HEK293 (cell line): ENCODE measurements around the gene TGM5.
A peak's percentile ranks its signal among the peaks of the same experiment; 100 is the strongest.

Experiments used
- CTCF ChIA-PET: fragments of 350-600 bp; formaldehyde crosslinking; extraction: SDS; loops from one replicate; lab custom pipeline; 2021; ENCODE audit warnings: antibody characterized with exemption; lab: Yijun Ruan, JAX
- POLR2A ChIA-PET: fragments of 300-600 bp; formaldehyde crosslinking; extraction: SDS; loops from one replicate; lab custom pipeline; 2020; ENCODE audit warnings: antibody characterized with exemption, inconsistent platforms; lab: Yijun Ruan, JAX
- H3K27ac ChIP-seq: fragments of 200-500 bp; sonication (Bioruptor generic); 2 replicates; pipeline ENCODE4 v1.5.1; 2014; ENCODE audit warnings: low read depth, low read length, control low read depth, inconsistent platforms; ENCODE audit errors: extremely low read depth
- H3K36me3 ChIP-seq, 2 experiments: fragments of 200-500 bp in 1 of 2; sonication (Bioruptor generic) in 1 of 2; 1 replicate in 1 of 2; 2 replicates in 1 of 2; pipeline ENCODE4 v1.5.1; 2014 to 2017; ENCODE audit warnings: inconsistent platforms in 2 of 2, low read length in 2 of 2; ENCODE audit not compliant: control insufficient read depth in 2 of 2, insufficient read depth in 1 of 2
- H3K4me1 ChIP-seq: fragments of 200-500 bp; sonication (Bioruptor generic); 2 replicates; pipeline ENCODE4 v1.5.1; 2014; ENCODE audit warnings: mild to moderate bottlenecking, low read length, inconsistent platforms; ENCODE audit not compliant: control insufficient read depth, insufficient read depth
- H3K4me3 ChIP-seq: 2 replicates; pipeline ENCODE4 v1.5.1; 2011; ENCODE audit warnings: low read depth, mild to moderate bottlenecking, control low read depth, low read length, moderate library complexity
- H3K9me3 ChIP-seq: fragments of 200-500 bp; sonication (Bioruptor generic); 2 replicates; pipeline ENCODE4 v1.5.1; 2014; ENCODE audit warnings: low read depth, low read length, inconsistent platforms; ENCODE audit not compliant: control insufficient read depth, insufficient read depth
- EGR2 ChIP-seq: fragments of 450-650 bp; formaldehyde crosslinking; IDR thresholded peaks from 2 replicates; pipeline ENCODE4 v1.5.1; 2016; ENCODE audit warnings: low read depth, missing biosample characterization, missing genetic modification characterization
- KLF10 ChIP-seq: fragments of 450-650 bp; IDR thresholded peaks from 2 replicates; pipeline ENCODE4 v1.5.1; 2018; ENCODE audit warnings: missing biosample characterization, mild to moderate bottlenecking, missing genetic modification characterization
- WT1 ChIP-seq: fragments of 450-650 bp; formaldehyde crosslinking; IDR thresholded peaks from 2 replicates; pipeline ENCODE4 v1.5.1; 2016; ENCODE audit warnings: missing biosample characterization, missing genetic modification characterization
- ZFHX2 ChIP-seq: fragments of 450-650 bp; formaldehyde crosslinking; conservative IDR thresholded peaks from 2 replicates; pipeline ENCODE4 v1.5.1; 2016; ENCODE audit warnings: missing biosample characterization, missing genetic modification characterization
- ZNF146 ChIP-seq: fragments of 450-650 bp; formaldehyde crosslinking; IDR thresholded peaks from 2 replicates; pipeline ENCODE4 v1.5.1; 2016; ENCODE audit warnings: missing biosample characterization, missing genetic modification characterization
- ZNF354C ChIP-seq: fragments of 450-650 bp; formaldehyde crosslinking; IDR thresholded peaks from 2 replicates; pipeline ENCODE4 v1.5.1; 2016; ENCODE audit warnings: missing biosample characterization, missing genetic modification characterization, low read depth, borderline replicate concordance
- ZNF571 ChIP-seq: fragments of 450-650 bp; formaldehyde crosslinking; IDR thresholded peaks from 2 replicates; pipeline ENCODE4 v1.5.0; 2017; ENCODE audit warnings: missing biosample characterization, missing genetic modification characterization
- ZNF585B ChIP-seq: fragments of 450-650 bp; formaldehyde crosslinking; IDR thresholded peaks from 2 replicates; pipeline ENCODE4 v1.5.1; 2016; ENCODE audit warnings: missing biosample characterization, missing genetic modification characterization
- ZNF654 ChIP-seq: fragments of 450-650 bp; formaldehyde crosslinking; IDR thresholded peaks from 2 replicates; pipeline ENCODE4 v1.5.1; 2016; ENCODE audit warnings: low read depth, missing biosample characterization, missing genetic modification characterization
- ZNF660 ChIP-seq: fragments of 450-650 bp; IDR thresholded peaks from 2 replicates; pipeline ENCODE4 v1.5.1; 2018; ENCODE audit warnings: missing biosample characterization, mild to moderate bottlenecking, missing genetic modification characterization
- TF ChIP-seq, protein P1 (sequence below): fragments of 450-650 bp; IDR thresholded peaks from 2 replicates; pipeline ENCODE4 v1.5.1; 2018; ENCODE audit warnings: missing biosample characterization, mild to moderate bottlenecking, missing genetic modification characterization
- TF ChIP-seq, protein P2 (sequence below): fragments of 450-650 bp; formaldehyde crosslinking; IDR thresholded peaks from 2 replicates; pipeline ENCODE4; 2016; ENCODE audit warnings: missing biosample characterization, missing genetic modification characterization

Gene TGM5

DNA sequence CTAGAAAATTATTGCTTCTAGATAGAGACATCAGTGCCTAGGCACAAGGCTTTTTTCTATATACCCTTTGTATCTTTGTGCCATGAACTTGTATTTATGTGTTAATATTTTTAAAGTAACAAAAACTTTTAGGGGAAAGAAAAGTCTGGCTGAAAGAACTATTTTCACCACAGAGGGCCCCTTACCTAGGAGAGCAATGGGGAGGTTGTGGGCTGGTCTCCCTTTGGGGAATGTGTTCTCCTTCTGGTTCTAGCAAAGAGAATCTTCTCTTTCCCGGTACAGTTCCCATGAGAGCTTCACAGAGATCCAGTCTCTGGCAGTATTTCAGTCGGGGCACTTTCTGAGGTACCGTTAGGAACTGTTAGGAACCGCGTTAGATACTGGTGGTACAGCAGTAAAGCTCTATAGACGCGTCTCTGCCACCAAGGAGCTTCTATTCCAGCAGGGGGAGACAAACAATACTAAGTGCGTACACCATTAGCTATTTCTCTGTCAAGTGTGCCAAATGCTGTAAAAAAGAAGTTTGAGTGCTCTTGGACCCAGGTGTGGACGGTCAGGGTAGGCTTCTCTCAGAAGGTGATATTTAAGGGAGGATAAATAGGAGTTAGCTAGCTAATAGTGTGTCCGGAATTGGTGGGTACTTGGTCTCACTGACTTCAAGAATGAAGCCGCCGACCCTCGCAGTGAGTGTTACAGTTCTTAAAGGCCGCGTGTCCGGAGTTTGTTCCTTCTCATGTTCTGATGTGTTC lies 41.4 kb downstream of the TGM5 start:
- Histone ChIP-seq H3K36me3 (no peaks in the 10 kb centered on the region), H3K4me1 (no peaks in the 10 kb centered on the region), H3K27ac (no peak overlapping the region), H3K4me3 (no peak overlapping the region)
- TF ChIP-seq ZNF654: peak; percentile 37
- TF ChIP-seq, protein P1, sequence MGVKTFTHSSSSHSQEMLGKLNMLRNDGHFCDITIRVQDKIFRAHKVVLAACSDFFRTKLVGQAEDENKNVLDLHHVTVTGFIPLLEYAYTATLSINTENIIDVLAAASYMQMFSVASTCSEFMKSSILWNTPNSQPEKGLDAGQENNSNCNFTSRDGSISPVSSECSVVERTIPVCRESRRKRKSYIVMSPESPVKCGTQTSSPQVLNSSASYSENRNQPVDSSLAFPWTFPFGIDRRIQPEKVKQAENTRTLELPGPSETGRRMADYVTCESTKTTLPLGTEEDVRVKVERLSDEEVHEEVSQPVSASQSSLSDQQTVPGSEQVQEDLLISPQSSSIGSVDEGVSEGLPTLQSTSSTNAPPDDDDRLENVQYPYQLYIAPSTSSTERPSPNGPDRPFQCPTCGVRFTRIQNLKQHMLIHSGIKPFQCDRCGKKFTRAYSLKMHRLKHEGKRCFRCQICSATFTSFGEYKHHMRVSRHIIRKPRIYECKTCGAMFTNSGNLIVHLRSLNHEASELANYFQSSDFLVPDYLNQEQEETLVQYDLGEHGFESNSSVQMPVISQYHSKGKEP (tag by site-specific recombination): no peak
- TF ChIP-seq, protein P2, sequence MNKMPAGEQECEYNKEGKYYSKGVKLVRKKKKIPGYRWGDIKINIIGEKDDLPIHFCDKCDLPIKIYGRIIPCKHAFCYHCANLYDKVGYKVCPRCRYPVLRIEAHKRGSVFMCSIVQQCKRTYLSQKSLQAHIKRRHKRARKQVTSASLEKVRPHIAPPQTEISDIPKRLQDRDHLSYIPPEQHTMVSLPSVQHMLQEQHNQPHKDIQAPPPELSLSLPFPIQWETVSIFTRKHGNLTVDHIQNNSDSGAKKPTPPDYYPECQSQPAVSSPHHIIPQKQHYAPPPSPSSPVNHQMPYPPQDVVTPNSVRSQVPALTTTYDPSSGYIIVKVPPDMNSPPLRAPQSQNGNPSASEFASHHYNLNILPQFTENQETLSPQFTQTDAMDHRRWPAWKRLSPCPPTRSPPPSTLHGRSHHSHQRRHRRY: no peak
- TF ChIP-seq, all 188 proteins: peak for 1
- no peaks in the 10 kb centered on the region for H3K9me3 ChIP-seq
- CTCF ChIA-PET: interaction anchor here (0.6 to 2.9 kb wide), 15 partner anchors 9 to 474 kb away, joined by 3 to 50 read pairs (median 4); partner anchors contain the start of gene CCNDBP1
- POLR2A ChIA-PET: no interaction called here

DNA sequence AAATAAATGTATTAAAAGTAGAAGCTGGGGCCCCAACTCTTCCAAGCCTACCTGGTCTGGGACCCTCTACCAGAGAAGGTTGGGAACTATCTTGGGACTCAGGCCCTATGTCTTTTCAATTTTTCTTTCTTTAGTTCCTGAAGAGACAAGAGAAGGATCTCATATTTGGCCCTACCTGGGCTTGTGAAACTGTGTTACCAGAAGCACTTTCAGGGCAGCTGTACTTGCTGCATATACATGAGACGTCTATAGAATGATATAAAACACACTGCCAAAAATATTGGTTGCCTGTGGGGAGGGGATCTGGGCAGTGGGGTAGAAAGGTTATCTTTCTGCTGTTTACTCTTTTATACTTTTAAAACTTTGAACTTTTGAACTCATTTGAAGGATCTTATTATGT lies 45.3 kb downstream of the TGM5 start:
- Histone ChIP-seq H3K4me1 (no peaks in the 10 kb centered on the region), H3K27ac (no peak overlapping the region), H3K9me3 (no peaks in the 10 kb centered on the region), H3K36me3 (no peaks in the 10 kb centered on the region), H3K4me3 (no peak overlapping the region)
- ChIA-PET CTCF (no interaction called here), POLR2A (no interaction called here)
- TF ChIP-seq KLF10 (tag by site-specific recombination) (no peak), ZNF146 (no peak), WT1 (tag by site-specific recombination) (no peak)

DNA sequence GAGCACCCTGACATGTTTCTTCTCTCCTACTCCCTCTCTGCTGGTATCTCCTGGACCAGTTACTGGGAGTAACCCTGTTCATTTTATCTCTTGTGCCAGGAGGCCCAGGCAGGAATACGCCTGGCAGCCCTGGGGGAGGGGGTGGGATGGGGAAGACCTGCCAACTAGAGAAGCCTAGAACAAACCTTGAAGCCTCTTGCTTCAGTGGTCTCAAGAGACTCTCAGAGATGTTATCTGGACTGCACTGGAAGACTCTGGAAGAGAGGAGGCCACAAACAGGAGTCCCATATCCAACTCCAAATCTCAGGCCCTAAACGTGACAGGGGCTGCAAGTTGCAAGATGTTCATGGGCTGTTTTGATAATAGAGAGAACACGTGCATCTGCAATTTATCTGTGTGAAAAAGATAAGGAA lies 45.7 kb downstream of the TGM5 start, which contains the start of gene EPB42:
Gene EPB42, minus strand, starts transcription at position 28 of the 413 bp plus-strand sequence. CDS start 193 bp downstream, outside the sequence.
- no peaks in the 10 kb centered on the region for H3K36me3 ChIP-seq
- CTCF ChIA-PET: interaction anchor here (1.8 kb wide), 1 partner anchor 17 kb away, joined by 4 read pairs; no protein-coding TSS in a partner anchor
- H3K27ac ChIP-seq: no peak within 1 kb of the TSS
- POLR2A ChIA-PET: no interaction called here
- no peaks in the 10 kb centered on the region for H3K9me3 ChIP-seq
- no peaks in the 10 kb centered on the region for H3K4me1 ChIP-seq
- no peak for TF ChIP-seq ZNF585B (tag by site-specific recombination)
- TF ChIP-seq ZNF660 (tag by site-specific recombination): no peak
- no peak for TF ChIP-seq ZNF571 (tag by site-specific recombination)
- H3K4me3 ChIP-seq: no peak within 1 kb of the TSS

DNA sequence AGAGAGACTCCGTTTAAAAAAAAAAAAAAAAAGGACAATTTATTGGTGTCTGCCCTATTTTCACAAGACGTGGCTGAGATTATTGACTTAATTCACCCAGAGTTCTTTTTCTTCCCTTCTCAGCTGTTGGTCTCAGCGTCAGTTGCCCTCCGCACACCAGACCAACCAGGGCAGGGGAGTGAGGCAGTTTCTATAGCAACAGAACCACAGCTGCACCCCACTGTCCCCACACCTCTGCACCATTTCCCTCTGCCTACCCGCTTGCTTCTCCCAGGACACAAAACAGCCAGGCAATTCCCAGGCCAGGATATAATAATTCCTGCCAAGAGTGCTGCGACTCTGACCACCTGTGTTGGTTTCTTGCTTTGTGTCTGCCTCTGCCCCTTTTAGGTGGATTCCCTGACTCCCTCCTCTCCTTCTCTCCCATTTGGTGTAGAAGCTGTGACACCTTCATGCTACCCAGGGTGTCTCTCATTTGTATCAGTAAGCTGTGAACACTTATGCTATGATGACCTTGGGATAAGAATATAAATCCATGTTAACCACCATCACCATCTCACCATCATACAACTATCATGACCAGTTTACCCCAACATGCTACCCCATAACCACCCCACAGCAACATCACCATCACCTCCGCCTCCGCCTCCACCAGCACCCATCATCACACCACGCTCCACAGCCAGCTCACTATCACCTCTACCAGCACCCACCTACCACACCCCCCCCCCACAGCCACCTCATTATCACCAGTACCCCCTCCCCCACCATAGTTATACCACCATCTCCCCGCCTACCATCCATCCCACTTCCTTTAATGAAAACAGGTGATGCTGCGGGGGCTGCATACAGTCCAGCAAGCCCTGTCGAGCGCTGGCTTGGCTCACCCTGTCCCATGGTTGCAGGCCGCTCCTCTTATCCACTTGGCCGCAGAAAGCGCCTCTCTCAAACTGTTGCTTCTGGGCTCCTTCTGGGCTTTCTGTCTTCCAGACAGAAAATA lies 46.5 kb downstream of the TGM5 start:
- Histone ChIP-seq H3K27ac (no peak overlapping the region), H3K4me1 (no peaks in the 10 kb centered on the region), H3K36me3 (no peaks in the 10 kb centered on the region), H3K9me3 (no peaks in the 10 kb centered on the region), H3K4me3 (no peak overlapping the region)
- ChIA-PET CTCF (interaction anchor here (1.8 kb wide), 1 partner anchor 16 kb away, joined by 4 read pairs; no protein-coding TSS in a partner anchor), POLR2A (no interaction called here)
- peak; percentile 68 for TF ChIP-seq EGR2 (tag by site-specific recombination)
- TF ChIP-seq ZFHX2: peak; percentile 24; the same call in 1 of the 2 replicates
- TF ChIP-seq ZNF354C (tag by site-specific recombination): no peak
